Lower leg skin (tissue), 3 donors: ENCODE results near the gene WDR62.

Experiments
- POLR2A ChIP-seq, 2 donors: fragments of 450-650 bp; IDR thresholded peaks; one replicate each; pipeline ENCODE4 v1.6.1; 2016 to 2017; ENCODE audit warnings: antibody characterized with exemption in 2 of 2, mild to moderate bottlenecking in 1 of 2, moderate library complexity in 1 of 2
- TF ChIP-seq, protein P1 (sequence below), 3 donors: fragments of 450-650 bp; IDR thresholded peaks; one replicate each; pipeline ENCODE4 v1.5.1; 2016; ENCODE audit warnings: antibody characterized with exemption in 3 of 3, mild to moderate bottlenecking in 3 of 3, moderate library complexity in 2 of 3

GRCh38 chr19:36128392-36128736, 73.7 kb downstream of the WDR62 start:
- TF ChIP-seq, protein P1, sequence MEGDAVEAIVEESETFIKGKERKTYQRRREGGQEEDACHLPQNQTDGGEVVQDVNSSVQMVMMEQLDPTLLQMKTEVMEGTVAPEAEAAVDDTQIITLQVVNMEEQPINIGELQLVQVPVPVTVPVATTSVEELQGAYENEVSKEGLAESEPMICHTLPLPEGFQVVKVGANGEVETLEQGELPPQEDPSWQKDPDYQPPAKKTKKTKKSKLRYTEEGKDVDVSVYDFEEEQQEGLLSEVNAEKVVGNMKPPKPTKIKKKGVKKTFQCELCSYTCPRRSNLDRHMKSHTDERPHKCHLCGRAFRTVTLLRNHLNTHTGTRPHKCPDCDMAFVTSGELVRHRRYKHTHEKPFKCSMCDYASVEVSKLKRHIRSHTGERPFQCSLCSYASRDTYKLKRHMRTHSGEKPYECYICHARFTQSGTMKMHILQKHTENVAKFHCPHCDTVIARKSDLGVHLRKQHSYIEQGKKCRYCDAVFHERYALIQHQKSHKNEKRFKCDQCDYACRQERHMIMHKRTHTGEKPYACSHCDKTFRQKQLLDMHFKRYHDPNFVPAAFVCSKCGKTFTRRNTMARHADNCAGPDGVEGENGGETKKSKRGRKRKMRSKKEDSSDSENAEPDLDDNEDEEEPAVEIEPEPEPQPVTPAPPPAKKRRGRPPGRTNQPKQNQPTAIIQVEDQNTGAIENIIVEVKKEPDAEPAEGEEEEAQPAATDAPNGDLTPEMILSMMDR (IDR thresholded peaks at IDR 0.05): no peak
- no peak for TF ChIP-seq POLR2A (IDR thresholded peaks at IDR 0.05)
